HuH-7 (cell line): Measurements from ENCODE around the gene NDFIP1.

Experiments used
- DNase-seq: peaks from one replicate; pipeline ENCODE4 v3.0.0; 2011; ENCODE audit warnings: low spot score

NDFIP1 gene

GRCh38 chr5:142091922-142092321 is 16.7 kb upstream of the NDFIP1 start:
- DNase-seq = no peak

GRCh38 chr5:142095035-142095434 is 13.5 kb upstream of the NDFIP1 start:
- DNase-seq = no peak

- no peak for DNase-seq
Observed at GRCh38 chr5:142095651-142096330, 12.8 kb upstream of the NDFIP1 start.

GRCh38 chr5:142096382-142096781 is 12.2 kb upstream of the NDFIP1 start:
- DNase-seq = no peak

GRCh38 chr5:142097681-142098080 is 10.9 kb upstream of the NDFIP1 start:
- DNase-seq = no peak

GRCh38 chr5:142098275-142098674 is 10.3 kb upstream of the NDFIP1 start:
- no peak for DNase-seq

GRCh38 chr5:142098931-142099330 is 9.6 kb upstream of the NDFIP1 start:
- DNase-seq = peak; percentile 27

GRCh38 chr5:142100307-142100706 is 8.3 kb upstream of the NDFIP1 start:
- DNase-seq = no peak

GRCh38 chr5:142102980-142103740 is 5.4 kb upstream of the NDFIP1 start:
- no peak for DNase-seq

- DNase-seq = no peak
Observed at GRCh38 chr5:142104491-142104890, 4.1 kb upstream of the NDFIP1 start.

- no peak for DNase-seq
Observed at GRCh38 chr5:142106061-142106460, 2.5 kb upstream of the NDFIP1 start.

GRCh38 chr5:142107036-142107735 is 1.4 kb upstream of the NDFIP1 start:
- DNase-seq = no peak

GRCh38 chr5:142107736-142108431 is 695 bp upstream of the NDFIP1 start:
- no peak for DNase-seq

GRCh38 chr5:142109331-142110045 is 909 bp downstream of the NDFIP1 start:
- DNase-seq = no peak

- DNase-seq = peak; percentile 35
Observed at GRCh38 chr5:142110046-142110531, 1.5 kb downstream of the NDFIP1 start.

- DNase-seq = no peak
Observed at GRCh38 chr5:142110988-142111687, 2.6 kb downstream of the NDFIP1 start.

- DNase-seq = no peak
Observed at GRCh38 chr5:142114687-142115086, 6.1 kb downstream of the NDFIP1 start.

GRCh38 chr5:142115937-142116614 is 7.5 kb downstream of the NDFIP1 start:
- no peak for DNase-seq

- DNase-seq = no peak
Observed at GRCh38 chr5:142117579-142118151, 9.1 kb downstream of the NDFIP1 start.

GRCh38 chr5:142118155-142118686 is 9.6 kb downstream of the NDFIP1 start:
- no peak for DNase-seq
